Measurements from ENCODE around the gene GRIN2B. TPM values are rescaled to one million over a fixed set of nuclear protein-coding genes. Genes with fewer than 3 reads are reported as not detected.

GRIN2B gene
- polyA plus RNA-seq (ENCODE audit: insufficient read length in 4 of 4) = under 1 TPM; 0.22 to 0.99 (median 0.92) TPM

DNA sequence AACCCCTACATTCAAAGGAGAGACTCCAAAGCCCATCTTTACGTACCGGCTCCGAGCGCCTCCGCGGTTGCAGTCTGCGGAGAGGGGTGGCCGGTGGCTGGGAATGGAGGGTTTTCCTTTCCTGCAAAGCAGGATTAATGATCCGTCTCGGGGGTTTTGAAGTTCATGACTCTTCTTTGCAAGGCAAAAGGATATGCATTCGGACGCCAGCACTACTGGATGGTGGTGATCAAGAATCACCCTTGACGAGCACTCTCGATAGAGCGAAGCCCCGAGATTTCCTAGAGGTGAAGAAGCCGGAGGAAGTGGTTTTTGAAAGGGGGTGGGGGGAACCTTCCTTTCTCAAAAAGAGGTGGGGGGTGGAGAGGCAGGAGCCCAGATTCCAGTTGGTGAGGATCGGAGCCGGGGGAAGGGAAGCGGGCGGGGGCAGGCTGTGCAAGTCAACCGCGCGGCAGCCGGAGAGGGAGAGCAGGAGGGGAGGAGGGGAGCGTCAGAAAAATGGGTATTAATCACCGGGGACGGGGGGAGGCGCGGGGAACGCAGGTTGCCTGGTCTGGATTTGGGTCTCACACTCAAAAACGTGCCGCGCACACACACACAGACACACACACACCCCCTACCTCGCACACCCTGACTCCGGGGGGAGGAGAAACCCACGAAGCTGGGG lies at the start of gene GRIN2B:
GRIN2B (minus strand) TSS at position 307 of the 667 bp plus-strand sequence. CDS start 115,394 bp downstream, outside the sequence.
- peak in 1 of 4 donors; percentile 53 for DNase-seq (ENCODE audit: low read depth in 4 of 4, low spot score in 3 of 4)

DNA sequence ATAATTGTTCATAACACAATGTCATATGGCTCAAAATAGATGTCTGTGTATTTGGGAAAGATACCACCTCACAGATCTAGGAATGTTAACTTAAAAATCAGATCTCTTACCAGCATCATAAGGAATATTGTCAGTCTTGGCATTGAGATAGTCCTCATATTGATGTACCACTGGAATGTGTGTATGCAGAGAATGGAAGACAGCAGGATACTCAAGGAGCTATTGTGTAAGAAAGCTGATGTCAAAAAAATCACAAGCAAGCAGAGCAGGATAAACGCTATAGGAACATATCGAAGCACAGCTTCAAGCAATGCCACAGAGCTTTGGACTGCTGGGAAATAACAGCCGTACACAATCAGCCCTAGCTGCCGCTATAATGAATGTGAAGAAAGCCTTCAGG lies 45.1 kb upstream of the GRIN2B start:
- no peak for DNase-seq (ENCODE audit: low read depth in 4 of 4, low spot score in 3 of 4)

- no peak for DNase-seq (ENCODE audit: low read depth in 4 of 4, low spot score in 3 of 4)
Observed at GRCh38 chr12:14024591-14024990, 43.2 kb upstream of the GRIN2B start.

DNA sequence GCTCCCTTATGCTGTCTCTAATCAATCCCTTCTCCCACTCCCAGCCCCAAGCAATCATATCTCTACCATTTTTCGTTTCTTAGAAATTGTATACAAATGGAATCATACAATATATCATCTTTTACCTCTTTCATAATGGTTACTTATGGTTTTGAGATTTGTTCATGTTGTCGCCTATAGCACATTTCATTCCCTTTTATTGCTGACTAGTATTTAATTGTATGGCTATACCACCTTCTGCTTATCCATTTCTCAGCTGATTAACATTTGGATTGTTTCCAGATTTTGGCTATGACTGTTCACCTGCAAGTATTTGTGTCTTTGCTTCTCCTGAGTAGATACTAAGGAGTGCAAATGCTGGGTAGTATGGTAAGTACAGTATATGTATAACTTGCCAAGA lies 36.7 kb upstream of the GRIN2B start:
- no peak for DNase-seq (ENCODE audit: low read depth in 4 of 4, low spot score in 3 of 4)

DNA sequence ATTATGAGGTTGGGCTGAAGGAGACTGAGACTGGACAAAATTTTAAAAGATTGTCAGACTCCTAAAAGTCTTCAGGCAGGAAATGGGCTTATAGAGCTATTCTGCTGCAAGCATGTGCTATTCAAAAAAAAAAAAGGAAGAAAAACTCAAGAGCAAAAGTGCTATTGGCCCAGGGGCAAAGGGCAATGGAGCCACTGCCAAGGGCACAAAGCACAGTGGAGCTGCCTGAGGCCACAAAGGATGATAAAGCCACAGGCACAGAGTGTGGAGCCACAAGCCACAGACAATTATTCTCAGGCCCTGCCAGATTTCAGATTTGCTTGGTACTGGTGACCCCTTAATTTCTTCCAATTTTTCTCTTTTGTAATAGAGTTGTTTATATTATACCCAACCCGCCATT lies 29.6 kb upstream of the GRIN2B start:
- DNase-seq (ENCODE audit: low read depth in 4 of 4, low spot score in 3 of 4) = no peak

GRCh38 chr12:14007639-14008038 lies 26.2 kb upstream of the GRIN2B start:
- DNase-seq (ENCODE audit: low read depth in 4 of 4, low spot score in 3 of 4) = no peak

- DNase-seq (ENCODE audit: low read depth in 4 of 4, low spot score in 3 of 4) = no peak
Observed at GRCh38 chr12:13992585-13992984, 11.2 kb upstream of the GRIN2B start.

DNA sequence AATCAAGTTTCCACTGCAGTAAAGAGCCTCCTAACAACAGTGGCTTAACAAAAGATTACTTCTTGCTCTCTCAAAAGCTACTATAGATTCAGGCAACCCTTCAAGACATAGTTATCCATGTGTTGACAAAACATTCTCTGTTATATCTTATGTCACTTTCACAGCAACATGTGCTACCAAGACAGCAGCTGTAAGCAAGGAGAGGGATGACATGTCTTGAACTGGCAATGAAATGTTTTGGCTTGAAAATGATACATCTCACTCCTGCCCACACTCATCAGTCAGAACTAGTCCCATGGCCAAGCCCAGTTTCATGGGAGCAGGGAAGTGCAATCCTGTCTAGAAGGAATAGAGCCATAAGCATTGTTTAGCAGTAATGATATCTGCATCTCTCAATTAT lies 10.7 kb upstream of the GRIN2B start:
- DNase-seq (ENCODE audit: low read depth in 4 of 4, low spot score in 3 of 4) = no peak

DNA sequence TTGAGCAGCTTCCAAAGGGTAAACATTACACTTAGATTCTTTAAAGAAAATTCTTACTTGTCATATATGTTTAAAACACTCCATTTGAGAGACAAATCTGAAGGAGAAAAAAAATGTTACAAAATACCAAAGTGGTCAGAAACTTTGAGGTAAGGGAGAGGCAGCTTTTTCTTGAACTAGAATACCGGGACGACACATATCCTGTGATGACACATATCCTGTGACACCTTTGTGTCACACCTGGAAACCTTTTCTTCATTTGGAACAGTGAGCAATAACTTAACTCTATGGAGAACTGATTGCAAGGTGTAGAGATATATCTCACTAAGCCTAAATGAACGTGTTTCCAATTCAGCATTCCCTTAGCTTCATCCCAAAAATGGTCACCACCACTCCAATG lies 4.6 kb upstream of the GRIN2B start:
- no peak for DNase-seq (ENCODE audit: low read depth in 4 of 4, low spot score in 3 of 4)

DNA sequence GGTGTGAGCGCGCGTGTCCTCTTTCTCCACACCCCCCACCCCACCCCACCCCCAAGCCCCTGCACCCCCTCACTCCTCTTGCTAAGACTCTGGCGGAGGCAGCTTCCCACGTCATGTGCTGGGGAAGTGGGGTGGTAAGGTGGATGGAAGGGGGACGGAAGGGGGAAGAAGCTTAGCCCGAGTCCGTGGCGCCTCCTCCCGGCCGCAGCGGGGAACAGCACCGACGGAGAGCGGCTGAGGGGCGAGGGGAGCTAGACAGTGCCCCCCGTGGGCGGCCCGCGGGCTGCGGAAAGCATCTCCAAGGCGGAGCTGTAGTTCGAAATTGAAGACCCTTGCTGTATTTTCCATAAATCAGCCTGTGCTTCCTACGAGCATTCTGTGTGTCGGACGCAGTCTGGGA lies 588 bp upstream of the GRIN2B start:
- no peak for DNase-seq (ENCODE audit: low read depth in 4 of 4, low spot score in 3 of 4)

DNA sequence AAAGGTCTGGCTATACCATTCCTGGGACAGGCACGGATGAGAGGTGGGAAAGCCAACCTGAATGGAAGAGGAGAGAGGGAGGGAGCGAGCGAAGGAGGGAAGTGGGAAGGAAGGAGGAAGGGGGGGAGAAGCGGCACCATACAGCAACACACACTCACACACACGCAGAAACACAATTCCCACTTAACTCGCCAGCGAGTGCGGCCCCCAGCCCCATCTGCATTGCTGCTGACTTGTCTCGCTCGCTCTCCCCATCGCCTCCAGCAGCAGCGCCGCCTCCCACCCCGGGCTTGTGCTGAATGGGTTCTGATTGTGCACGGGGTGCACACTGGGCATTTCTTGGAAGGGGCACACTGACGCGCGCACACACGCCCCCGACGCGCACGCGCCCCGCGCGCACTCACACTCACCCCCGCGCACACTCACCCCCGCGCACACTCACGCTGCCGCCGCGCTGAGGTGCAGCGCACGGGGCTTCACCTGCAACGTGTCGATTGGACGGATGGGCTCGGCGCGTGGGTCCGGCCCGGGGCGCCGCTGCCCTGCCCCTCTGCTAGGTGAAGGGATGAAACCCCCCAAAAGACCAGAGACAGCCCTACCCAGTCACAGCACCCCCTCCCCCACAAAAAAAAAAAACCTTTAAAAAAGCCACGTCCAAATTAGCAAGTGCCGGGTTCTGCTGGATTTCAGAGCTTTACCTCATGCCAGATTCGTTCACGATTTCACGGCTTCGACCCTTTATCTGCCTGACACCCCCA lies 685 bp downstream of the GRIN2B start:
- DNase-seq (ENCODE audit: low read depth in 4 of 4, low spot score in 3 of 4) = no peak

DNA sequence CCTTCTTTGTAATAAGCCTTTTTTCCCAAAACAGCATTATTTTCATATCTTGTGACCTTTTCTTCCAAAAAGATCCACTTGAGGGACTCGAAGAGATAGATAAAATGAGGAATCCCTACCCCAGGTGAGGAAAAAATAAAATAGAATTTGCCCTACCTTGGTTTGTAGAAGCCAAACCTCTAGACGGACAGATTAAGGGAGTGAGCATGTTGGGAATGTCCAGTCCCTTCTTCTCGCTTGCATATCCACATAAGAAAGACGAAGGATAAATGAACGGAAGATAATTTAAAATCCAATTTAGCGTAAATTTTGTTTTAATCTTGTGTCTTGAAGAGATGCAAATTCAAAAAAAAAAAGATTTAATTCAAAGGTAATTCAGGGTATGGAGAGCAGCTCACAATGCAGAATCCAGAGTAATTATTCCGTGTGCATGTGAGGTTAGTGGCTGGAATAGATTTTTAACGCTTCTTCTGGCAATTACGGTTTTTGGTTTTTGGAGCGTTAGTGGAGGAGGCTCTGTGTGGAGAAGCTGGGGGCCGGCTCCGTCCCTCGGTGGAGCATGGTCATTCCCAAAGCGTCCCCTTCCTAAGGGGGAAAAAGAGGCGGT lies 1.5 kb downstream of the GRIN2B start:
- no peak for DNase-seq (ENCODE audit: low read depth in 4 of 4, low spot score in 3 of 4)

DNA sequence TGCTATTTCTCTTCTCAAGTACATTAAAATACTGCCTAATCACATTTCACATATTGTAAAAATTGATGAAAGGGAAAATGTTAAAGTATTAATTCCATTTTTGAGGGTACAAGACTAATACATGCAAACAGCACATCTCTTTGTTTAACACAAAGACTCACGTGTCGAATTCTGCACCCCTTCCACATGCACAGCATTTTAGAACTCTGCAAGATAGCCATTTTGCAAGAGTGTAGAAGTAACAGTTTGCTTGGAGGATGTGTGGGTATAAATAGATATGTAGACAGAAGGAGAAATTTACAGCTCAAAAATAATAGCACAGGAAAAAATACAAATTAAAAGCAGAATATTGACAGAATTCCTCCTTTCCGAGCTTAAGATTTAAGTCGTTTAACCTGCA lies 2.5 kb downstream of the GRIN2B start:
- no peak for DNase-seq (ENCODE audit: low read depth in 4 of 4, low spot score in 3 of 4)

- DNase-seq (ENCODE audit: low read depth in 4 of 4, low spot score in 3 of 4) = no peak
Observed at GRCh38 chr12:13976880-13977279, 4.5 kb downstream of the GRIN2B start.

GRCh38 chr12:13976028-13976584 lies 5.3 kb downstream of the GRIN2B start:
- DNase-seq (ENCODE audit: low read depth in 4 of 4, low spot score in 3 of 4) = no peak

DNA sequence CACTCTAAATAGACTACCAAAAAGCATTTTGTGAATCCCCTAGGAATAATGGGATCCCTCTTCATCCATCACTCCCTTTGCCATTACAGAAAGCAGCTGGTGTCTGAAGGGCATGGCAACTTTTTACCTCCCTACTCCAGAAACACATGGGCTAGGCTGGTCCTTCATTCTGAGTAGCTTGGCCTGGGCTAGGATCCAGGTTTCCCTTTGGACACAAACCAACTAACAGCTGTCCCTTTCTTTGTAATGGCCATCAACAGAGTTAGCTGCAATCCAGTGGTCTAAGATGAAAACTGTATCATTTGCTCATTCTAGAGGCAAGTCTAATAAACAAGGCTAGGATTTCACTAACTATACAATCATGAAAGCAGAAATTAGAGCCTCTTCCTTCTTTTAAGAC lies 7.4 kb downstream of the GRIN2B start:
- no peak for DNase-seq (ENCODE audit: low read depth in 4 of 4, low spot score in 3 of 4)

- DNase-seq (ENCODE audit: low read depth in 4 of 4, low spot score in 3 of 4) = no peak
Observed at GRCh38 chr12:13970803-13971202, 10.6 kb downstream of the GRIN2B start.

DNA sequence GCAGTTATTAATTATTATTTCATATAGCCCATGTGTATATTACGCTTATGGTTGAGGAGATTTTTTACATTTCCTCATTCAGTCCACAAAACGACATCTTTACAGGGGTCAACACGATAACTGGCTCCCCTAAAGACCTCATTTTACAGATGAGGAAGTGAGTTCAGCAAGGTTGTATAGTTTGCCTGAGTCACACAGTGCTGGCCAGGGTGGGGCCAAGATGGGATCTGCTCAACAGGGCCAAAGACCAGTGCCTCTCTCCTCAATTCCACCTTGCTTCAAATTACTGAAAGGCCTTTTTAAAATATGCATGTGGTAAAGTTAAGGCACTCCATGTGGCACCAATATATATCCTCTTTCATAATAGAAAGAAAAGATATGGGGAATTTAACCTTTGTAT lies 13.1 kb downstream of the GRIN2B start:
- DNase-seq (ENCODE audit: low read depth in 4 of 4, low spot score in 3 of 4) = no peak

DNA sequence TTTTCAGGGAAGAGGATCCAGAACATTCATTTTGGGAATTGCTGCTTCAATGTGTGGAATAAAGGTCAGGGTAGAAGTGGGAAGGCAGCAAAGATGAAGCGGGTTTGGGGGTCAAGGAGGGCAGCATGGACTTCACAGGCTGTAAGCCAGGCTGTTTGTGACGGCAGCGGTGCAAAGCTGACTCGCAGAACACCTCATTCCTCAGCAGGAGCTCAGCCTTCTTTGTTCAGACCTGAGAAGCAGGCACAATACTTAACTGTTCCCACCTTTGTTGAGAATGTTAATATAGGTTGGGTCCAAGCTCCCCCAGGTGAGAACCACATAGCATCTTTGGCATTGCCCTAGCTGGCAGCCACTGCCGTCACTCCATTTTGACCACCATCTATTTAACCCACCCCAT lies 16.7 kb downstream of the GRIN2B start:
- DNase-seq (ENCODE audit: low read depth in 4 of 4, low spot score in 3 of 4) = no peak

- DNase-seq (ENCODE audit: low read depth in 4 of 4, low spot score in 3 of 4) = no peak
Observed at GRCh38 chr12:13962699-13963098, 18.7 kb downstream of the GRIN2B start.

- DNase-seq (ENCODE audit: low read depth in 4 of 4, low spot score in 3 of 4) = no peak
Observed at GRCh38 chr12:13961971-13962370, 19.4 kb downstream of the GRIN2B start.

All from left renal pelvis (tissue), 4 donors.